AG09319 (cell line): ENCODE data around the gene NLRP11.

Source experiments
- DNase-seq: peaks from one replicate; pipeline ENCODE4 v3.0.0-alpha.2; 2010; ENCODE audit warnings: low read depth; ENCODE audit errors: extremely low read depth
- TF ChIP-seq, protein P1 (sequence below): IDR thresholded peaks from 2 replicates; pipeline ENCODE4 v1.5.1; 2011; ENCODE audit warnings: low read depth, mild to moderate bottlenecking, inconsistent platforms, low read length, moderate library complexity

The NLRP11 gene

DNA sequence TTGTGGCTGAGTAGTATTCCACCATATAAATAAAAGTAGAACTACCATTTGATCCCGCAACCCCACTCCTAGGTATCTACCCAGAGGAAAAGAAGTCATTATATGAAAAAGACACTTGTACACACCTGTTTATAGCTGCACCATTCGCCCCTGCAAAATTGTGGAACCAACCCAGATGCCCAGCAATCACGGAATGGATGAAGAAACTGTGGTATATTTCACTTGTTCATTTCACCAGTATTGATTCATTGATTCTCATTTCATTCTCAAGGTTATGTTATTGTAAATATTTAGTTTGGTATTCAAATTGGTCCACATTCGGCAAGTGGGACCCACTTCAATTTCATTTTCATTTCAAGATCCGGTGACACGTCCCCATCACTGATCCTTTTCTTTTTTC lies 81.1 kb downstream of the NLRP11 start:
- no peak for DNase-seq
- TF ChIP-seq, protein P1, sequence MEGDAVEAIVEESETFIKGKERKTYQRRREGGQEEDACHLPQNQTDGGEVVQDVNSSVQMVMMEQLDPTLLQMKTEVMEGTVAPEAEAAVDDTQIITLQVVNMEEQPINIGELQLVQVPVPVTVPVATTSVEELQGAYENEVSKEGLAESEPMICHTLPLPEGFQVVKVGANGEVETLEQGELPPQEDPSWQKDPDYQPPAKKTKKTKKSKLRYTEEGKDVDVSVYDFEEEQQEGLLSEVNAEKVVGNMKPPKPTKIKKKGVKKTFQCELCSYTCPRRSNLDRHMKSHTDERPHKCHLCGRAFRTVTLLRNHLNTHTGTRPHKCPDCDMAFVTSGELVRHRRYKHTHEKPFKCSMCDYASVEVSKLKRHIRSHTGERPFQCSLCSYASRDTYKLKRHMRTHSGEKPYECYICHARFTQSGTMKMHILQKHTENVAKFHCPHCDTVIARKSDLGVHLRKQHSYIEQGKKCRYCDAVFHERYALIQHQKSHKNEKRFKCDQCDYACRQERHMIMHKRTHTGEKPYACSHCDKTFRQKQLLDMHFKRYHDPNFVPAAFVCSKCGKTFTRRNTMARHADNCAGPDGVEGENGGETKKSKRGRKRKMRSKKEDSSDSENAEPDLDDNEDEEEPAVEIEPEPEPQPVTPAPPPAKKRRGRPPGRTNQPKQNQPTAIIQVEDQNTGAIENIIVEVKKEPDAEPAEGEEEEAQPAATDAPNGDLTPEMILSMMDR, result no peak

DNA sequence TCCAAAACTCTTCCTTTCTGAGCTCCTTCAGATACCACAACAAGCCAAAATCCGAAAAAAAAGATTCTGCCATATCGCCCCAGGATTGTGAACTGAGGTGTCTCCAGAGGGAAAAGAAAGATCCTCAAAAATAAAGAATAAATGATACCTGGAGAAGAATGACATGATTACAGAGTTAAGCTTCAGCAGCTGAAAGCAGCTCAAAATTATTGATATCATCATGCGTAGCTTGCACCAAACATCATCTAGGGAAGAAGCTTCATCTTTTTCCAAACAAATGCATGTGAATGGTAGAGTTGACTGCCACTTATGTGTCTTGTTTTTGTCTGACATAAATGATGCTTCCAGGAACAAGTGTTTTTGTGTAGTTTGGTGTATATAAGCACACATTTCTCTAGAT lies 93.5 kb downstream of the NLRP11 start, which contains the start of gene NLRP9:
Gene NLRP9, minus strand, starts transcription at position 101 of the 400 bp plus-strand sequence. Its CDS starts 28 bp downstream, at position 73.
- no peak for DNase-seq
- TF ChIP-seq, protein P1, result no peak
